DND-41 (cell line): ENCODE data around the gene TOLLIP.
A peak's percentile ranks its signal among the peaks of the same experiment; 100 is the strongest.
"Not testable (repeated sequence)": the region's sequence is repeated elsewhere in the genome, so short reads cannot be mapped to it uniquely, and the experiment has no call there.

Source experiments
- EZH2 ChIP-seq: IDR thresholded peaks from 3 replicates; pipeline ENCODE4 v1.6.1; 2012; ENCODE audit warnings: borderline replicate concordance, low read depth, mild to moderate bottlenecking, moderate library complexity, low read length, inconsistent platforms; ENCODE audit not compliant: severe bottlenecking
- TF ChIP-seq, protein P1 (sequence below): IDR thresholded peaks from 2 replicates; pipeline ENCODE4 v1.5.1; 2012; ENCODE audit warnings: borderline replicate concordance, low read length, moderate library complexity, mild to moderate bottlenecking; ENCODE audit not compliant: poor library complexity, severe bottlenecking; ENCODE audit errors: extremely low read depth

- TF ChIP-seq, protein P1, sequence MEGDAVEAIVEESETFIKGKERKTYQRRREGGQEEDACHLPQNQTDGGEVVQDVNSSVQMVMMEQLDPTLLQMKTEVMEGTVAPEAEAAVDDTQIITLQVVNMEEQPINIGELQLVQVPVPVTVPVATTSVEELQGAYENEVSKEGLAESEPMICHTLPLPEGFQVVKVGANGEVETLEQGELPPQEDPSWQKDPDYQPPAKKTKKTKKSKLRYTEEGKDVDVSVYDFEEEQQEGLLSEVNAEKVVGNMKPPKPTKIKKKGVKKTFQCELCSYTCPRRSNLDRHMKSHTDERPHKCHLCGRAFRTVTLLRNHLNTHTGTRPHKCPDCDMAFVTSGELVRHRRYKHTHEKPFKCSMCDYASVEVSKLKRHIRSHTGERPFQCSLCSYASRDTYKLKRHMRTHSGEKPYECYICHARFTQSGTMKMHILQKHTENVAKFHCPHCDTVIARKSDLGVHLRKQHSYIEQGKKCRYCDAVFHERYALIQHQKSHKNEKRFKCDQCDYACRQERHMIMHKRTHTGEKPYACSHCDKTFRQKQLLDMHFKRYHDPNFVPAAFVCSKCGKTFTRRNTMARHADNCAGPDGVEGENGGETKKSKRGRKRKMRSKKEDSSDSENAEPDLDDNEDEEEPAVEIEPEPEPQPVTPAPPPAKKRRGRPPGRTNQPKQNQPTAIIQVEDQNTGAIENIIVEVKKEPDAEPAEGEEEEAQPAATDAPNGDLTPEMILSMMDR: peak; percentile 54
- not testable (repeated sequence) for TF ChIP-seq EZH2
These were observed 45.0 kb downstream of the TOLLIP start for GRCh38 chr11:1264444-1264843.
